ENCODE data around the gene ZCWPW2.

Gene ZCWPW2

GRCh38 chr3:28348629-28349468 lies at the start of gene ZCWPW2, which contains the start of gene AZI2:
Gene ZCWPW2, plus strand, starts transcription at chr3:28348721. Its CDS starts 64,348 bp downstream, at chr3:28413069.
Gene AZI2, minus strand, starts transcription at chr3:28348824. Its CDS starts 8,207 bp downstream, at chr3:28340617.
- peak; percentile 89 for DNase-seq (ENCODE audit: low read depth)

DNA sequence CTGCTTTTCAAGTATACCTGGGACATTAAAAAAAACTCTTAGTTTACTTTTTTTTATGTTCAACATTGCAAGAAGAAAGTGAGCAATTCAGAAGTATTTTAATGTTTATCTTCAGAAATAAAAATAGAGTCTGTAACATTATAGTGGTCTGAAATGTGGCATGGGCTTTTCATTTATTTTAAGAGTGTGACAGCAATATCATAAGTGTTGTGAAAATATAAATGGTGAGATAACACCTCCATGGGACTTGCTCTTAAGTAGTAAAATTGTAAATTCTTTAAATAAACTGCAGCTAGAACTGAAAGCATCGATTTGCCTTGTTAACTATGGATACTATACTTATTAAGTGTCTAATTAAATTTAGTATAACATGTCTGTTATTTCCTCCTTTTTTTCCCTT lies 48.8 kb upstream of the ZCWPW2 start:
- DNase-seq (ENCODE audit: low read depth) = no peak

DNA sequence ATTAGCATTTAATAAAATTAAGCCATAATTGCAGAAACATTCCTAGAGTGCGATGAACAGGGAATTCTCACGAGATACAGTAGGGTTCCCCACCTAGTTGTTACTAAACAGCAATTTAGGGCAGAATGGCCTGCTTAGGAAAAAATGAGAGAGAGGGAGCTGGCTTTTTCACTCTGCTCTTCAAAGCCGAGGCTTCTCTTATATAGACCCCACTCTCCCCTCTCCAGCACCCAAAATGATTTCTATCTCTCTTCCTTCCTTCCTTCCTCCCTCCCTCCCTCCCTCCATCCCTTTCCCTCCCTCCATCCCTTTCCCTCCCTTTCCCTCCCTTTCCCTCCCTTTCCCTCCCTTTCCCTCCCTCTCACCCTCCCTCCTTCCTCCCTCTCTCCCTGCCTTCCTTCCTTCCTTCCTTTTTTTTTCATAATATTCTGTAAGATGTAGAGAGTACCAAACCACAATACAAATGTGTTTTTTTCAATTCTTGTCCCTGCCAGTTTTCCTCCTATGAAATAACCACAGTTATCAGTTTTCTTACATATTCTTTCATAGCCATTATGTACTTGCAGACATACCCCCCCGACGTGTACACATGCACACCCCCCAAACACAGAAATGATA lies 48.1 kb upstream of the ZCWPW2 start:
- DNase-seq (ENCODE audit: low read depth) = no peak

GRCh38 chr3:28301688-28302087 lies 46.8 kb upstream of the ZCWPW2 start:
- DNase-seq (ENCODE audit: low read depth) = no peak

DNA sequence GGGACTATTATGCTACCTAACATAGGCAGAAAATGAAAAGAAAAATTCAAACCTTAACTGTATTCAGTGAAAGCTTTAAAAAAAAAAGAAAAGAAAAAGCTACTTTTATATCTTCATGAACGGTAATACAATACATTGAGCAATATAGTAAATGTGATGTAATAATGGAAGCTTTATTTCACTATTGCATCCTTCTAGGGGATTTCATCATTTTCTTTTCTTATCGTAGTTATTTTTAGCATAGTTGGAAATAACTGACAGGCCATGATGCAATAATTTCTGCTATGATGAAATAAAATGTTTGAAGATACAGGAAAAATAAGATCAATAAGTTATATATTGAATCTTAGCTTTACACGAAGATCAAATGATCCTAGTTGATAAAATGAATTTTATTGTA lies 40.3 kb upstream of the ZCWPW2 start:
- DNase-seq (ENCODE audit: low read depth) = no peak

DNA sequence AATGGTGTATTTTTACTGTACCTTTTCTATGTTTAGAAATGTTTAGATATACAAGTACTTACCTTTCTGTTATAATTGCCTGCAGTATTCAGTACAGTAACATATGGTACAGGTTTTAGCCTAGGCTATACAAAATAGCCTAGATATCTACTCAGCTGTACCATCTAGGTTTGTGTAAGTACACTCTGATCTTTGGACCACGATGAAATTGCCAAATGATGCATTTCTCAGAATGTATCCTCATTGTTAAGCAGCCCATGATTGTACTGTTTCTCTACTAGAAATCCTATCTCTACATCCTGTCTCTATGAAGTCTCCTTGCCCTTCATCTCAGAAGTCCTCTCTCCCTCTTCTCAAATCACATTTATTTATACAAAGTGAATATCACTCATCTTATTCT lies 32.8 kb upstream of the ZCWPW2 start:
- DNase-seq (ENCODE audit: low read depth) = no peak

DNA sequence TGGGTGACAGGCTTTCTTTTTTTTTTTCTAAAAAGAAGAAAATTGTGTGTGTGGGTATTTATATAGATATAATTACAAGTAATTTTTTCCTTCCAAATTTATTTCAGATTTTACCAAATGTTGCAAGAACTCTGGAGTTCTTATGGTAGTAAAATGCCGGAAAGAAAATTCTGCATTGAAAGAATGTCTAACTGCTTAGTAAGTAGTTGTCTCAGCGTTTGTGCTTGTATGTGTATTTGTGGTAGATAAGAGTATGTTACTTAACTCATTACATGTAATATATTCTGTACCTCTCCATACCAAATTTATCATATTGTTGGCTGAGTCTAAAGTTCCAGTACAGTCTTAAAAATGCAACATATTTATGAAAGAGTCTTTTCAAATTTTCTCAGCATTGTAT lies 32.3 kb upstream of the ZCWPW2 start:
- no peak for DNase-seq (ENCODE audit: low read depth)

DNA sequence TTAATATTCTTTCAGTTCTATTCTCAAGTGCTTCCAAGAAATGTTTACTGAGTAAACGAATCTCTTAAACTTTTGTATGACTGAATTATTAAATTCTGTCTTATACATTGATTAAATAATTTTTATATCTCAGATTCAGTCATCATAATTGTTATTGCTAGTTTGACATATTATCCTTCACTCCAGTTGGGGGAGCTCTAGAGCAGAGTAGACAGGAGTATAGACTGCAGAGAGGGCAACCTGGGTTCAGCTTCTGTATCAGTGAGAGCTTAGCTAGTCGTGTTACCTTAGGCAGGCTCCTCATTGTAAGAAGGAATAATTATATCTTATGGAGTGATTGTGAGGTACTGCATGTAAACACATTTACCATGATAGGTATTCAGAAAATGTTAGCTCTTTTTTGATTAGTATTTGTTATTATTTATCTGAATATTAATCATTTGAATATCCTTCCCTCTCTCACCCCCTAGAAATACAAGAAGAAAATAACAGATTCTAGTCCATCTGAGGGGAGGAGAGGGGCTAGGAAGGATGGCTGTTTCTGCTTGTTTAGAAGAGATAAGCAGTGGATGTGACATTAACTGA lies 31.0 kb upstream of the ZCWPW2 start:
- no peak for DNase-seq (ENCODE audit: low read depth)

DNA sequence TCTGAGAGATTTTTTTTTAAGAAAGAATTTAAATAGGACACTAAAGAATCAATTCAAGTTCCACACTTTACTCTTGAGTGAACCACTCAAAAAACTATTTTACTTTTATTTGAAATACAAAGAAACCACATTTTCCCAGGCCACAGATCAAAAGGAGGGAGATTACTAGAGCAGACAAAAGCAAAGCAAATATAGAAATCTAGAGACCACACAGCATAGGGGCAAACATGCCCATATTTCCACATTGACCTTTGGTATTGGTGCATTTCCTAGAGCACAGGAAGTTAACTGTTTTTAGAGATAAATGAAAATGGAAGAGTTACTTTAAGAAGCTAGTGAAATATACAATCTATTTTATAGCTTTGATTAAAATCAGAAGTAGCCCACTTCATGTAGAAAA lies 27.5 kb upstream of the ZCWPW2 start:
- no peak for DNase-seq (ENCODE audit: low read depth)

DNA sequence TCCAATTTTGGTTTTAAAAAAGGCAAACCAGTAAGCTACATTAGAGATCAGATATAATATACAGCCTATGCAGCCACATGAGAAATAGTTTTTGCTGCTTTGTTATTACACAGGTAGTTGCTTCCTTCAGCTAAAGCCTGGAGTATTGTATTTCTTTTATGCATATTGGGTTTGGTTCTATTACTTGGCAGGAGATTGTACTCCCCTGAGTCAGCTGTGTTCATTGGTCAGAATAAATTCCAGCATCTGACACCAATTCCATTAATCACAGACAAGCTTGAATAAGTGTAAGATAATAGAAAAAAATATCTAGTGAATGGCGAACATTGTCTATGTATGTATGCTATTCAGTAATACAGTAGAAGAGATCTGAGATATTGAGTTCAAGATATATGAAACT lies 26.1 kb upstream of the ZCWPW2 start:
- DNase-seq (ENCODE audit: low read depth) = no peak

DNA sequence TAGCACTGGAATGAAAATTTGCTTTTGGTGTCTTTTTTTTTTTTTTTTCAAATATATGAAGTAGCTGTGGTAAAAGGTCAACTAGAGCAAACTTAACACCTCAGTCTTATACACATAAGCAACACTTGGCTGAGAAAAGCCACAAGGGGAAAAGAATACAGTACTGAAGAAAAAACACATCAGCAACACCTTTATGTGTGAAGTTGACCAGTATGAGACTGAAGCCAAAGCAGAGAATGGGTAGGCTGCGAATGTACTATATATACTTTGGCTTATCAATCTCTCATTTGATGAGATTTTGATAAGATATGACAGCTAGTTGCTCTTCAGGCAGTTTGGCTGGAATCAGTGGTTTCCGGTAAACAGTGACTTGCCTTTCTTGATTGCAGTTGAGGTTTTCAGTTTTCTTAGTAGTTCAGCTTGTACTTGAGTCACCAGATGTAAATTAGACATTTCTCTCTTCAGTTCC lies 22.0 kb upstream of the ZCWPW2 start:
- no peak for DNase-seq (ENCODE audit: low read depth)

GRCh38 chr3:28328188-28329151 lies 20.1 kb upstream of the ZCWPW2 start:
- DNase-seq (ENCODE audit: low read depth) = peak; percentile 9

GRCh38 chr3:28334552-28334951 lies 14.0 kb upstream of the ZCWPW2 start:
- DNase-seq (ENCODE audit: low read depth) = no peak

DNA sequence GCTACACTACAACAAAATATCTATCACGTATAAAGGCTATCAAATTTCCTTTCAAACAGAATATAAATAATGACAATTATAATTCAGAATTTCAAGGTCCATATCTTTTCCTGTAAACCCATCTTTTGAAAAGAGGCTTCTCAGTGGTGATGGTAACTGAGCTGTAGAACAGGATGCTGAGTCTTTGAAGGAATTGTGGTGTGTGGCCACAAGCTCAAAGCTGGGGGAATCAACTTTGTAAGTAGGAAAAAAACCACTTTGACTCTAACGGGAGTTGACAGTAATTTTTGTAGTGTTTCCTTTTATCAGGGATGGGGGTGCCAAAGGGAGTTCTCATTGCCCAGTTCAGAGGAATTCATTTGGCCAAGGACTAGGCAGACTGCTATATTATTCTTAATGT lies 13.3 kb upstream of the ZCWPW2 start:
- no peak for DNase-seq (ENCODE audit: low read depth)

DNA sequence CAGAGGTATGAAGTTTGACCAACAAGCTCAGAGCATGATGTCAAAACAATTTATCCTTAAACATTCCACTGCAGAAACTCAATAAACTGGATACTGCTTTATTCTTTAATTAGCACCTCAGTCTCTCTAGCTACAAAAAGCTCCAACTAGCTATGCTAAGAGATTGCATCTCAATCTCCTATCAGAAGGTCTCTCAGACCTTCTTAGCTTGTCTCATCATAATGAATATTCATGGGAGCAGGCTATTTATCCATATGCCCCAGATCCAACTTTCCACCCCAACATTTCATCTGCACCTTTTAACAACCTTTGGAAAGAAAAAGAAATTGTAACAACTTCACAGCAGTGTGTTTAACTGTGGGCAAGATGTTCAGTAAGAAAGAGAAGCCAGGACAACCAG lies 11.3 kb upstream of the ZCWPW2 start:
- DNase-seq (ENCODE audit: low read depth) = no peak

GRCh38 chr3:28343144-28343543 lies 5.4 kb upstream of the ZCWPW2 start:
- DNase-seq (ENCODE audit: low read depth) = no peak

DNA sequence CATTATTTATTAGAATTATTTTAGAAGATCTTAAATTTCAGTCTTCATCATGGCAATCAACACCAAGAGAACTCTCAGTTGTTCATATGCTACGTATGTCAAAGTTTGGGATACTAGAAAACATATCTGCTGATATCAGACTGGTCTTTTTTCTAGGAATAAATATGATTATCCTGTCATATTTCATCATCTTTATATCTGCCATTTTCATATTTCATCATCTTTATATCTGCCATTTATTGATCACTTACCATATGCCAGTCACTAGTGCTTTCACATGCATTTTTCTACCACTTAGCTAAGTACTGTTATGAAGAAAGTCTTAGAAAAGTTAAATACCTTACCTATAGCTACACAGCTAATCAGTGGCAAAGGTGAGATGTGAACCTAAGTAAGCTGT lies 2.8 kb upstream of the ZCWPW2 start:
- no peak for DNase-seq (ENCODE audit: low read depth)

DNA sequence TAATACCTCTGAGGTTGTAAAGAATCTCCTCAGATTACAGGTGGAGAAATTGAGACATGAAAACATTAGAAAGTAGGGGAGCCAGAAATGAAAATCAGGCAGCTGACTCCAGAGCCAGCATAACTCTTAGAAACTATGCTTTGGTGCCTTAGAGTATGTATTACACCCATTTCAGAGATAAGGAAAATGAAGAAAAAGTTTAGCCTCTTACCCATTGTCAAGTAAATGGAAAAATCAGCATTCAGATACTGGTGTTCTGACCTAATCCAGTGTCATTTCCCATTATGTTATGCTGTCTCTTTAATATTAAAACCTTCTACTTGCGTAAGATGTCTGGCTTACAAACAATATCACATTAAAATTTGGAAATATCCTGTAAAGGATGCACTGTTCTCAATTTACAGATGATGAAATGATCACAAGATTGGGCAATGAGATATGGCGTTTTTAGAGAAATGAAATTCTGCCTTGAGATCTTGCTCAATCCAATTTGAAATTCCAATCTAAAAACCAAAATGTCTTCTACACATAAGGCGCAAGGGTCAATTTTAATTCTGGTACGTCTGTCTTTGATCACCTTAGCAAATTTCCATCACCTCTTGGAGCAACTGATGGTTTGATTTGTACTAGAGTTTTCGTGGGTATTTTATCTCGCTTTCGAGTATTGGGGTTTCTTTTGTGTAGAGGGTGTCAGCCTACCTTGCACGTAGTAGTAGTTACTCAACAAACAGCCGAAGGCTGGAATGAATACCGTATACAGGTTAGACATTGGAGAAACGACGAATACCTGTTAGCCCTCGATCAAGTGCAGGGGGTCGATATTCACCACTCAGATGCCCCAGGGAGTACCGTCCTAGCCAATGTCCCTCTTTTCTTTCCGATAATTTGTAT lies 902 bp upstream of the ZCWPW2 start:
- DNase-seq (ENCODE audit: low read depth) = peak; percentile 9

- DNase-seq (ENCODE audit: low read depth) = no peak
Observed at GRCh38 chr3:28348265-28348628, 274 bp upstream of the ZCWPW2 start.

- no peak for DNase-seq (ENCODE audit: low read depth)
Observed at GRCh38 chr3:28349469-28350000, 1.0 kb downstream of the ZCWPW2 start.

GRCh38 chr3:28376424-28376823 lies 27.9 kb downstream of the ZCWPW2 start:
- no peak for DNase-seq (ENCODE audit: low read depth)
